CD1c-positive myeloid dendritic cell (primary cell): ENCODE results near the gene KANK2.
"Not testable (repeated sequence)": the region's sequence is repeated elsewhere in the genome, so short reads cannot be mapped to it uniquely, and the experiment has no call there.

Source experiments
- DNase-seq: peaks from one replicate; pipeline ENCODE4 v3.0.0-alpha.2; 2016; ENCODE audit errors: extremely low spot score

Gene KANK2

DNA sequence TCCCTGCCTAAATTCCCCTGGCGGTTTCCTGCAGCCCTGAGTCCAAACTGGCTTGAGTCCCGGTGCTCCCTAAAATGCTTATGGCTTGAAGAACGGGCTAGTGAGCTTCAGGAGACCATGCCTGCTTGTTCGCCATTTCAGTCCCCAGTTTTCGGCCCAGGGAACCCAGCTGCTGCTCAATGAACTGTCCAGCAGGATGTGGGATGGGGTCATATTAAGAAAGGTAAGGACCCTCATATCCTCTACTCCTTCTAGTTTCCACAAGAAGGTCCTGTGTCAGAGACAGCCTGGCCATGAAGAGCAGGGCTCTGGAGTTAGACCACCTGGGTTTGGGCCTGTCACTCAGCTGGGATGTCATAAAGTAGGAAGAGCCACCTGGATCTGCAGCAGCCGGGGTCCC is 24.8 kb downstream of the KANK2 start:
- DNase-seq: no peak

DNA sequence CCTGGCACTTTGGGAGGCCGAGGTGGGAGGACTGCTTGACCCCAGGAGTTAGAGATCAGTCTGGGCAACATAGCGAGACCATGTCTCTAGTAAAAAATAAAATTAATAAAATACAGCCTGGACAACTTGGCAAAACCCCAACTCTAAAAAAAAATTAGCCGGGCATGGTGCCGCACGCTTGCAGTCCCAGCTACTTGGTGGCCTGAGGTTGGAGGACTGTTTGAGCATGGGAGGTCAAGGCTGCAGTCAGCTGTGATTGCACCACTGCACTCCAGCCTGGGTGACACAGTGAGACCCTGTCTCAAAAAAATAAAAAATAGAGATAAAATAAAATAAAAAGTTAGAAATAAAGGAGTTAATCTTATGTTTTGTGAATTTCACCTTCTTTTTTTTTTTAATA is 26.2 kb downstream of the KANK2 start:
- no peak for DNase-seq

DNA sequence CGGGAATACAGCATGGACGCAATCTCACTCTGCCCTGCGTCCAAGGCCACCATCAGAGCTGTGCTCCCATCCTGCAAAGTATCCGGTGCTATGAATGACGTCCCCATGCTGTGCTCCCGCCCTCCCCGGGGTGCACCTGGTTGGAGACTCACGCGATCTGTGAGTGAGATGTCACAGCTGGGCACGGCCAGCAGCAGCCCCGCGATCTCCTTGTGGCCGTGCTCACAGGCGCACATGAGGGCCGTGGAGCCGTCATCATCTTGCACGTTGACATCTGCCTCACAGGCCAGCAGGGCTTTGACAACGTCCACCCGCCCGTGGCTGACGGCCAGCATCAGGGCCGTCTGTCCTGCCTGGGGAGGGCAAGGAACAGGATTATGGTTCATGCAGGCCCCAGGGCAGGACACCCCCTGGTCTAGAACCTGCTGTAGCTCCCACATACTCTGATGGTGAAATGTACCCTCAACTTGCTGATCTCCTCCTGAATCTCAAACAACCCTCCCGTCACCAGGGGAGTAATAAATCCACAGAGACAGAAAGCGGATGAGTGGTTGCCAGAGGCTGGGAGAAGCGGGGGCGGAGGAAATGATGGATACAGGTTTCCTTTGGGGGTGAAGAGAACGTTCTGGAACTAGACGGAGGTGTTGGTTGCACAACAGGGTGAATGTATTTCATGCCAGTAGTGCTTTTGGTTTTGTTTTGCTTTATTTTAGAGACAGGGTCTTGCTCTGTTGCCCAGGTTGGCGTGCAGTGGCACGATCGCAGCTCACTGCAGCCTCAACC is 27.3 kb downstream of the KANK2 start:
- no peak for DNase-seq

DNA sequence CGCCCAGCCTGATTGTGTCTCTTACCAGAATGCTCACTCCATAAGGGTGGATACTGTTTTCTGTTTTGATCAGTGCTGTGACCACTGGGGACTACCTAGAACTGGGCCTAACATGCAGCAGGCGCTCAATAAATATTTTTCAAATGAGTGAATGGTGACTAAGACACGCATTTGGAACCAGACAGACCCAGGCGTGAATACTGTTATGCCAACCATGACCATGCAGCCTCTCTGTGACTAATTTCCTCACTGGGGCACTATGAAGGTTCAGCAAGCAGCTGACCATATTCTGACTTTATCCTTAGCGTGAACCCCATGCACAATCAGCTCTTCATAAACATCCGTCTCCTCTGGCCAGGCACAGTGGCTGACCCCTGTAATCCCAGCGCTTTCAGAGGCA is 28.8 kb downstream of the KANK2 start:
- DNase-seq: no peak

DNA sequence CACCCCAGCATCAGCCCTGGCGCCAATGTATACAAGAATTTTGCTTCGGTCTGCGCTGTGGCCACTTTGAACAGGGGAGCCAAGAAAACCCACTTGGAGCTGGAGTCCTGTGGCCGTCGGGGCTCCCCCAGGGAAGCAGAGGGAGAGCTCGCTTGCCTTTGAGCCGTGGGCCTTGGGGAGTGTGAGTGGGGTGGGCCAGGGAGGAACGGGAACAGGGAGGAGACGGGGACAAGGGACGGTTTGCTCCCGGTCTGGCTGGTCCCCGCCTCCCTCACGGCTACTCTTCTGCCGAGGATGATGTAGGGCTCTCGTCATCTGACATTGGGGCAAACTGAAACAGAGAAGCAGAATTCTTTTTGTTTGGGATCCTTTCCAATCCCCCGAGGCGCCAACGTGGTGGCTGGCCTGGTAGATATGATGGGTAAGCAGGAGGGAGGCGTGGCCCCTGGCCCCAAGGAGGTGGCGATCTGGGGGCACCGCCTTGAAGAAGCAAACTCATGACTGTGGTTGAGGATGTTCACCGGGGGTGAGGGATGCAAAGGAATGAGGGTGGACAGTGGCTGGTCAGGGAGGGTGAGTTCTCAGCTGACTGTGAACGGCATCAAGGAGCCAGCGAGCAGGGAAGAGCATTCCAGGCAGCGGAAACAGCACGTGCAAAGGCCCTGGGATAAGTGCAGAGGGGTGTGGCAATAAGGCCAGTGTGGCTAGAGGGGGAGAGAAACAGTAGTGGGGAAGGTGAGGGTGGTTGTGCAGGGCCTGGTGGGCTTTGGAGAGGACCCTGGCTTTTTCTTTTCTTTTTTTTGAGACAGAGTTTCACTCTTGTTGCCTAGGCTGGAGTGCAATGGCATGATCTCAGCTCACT is 30.8 kb downstream of the KANK2 start:
- DNase-seq: no peak

DNA sequence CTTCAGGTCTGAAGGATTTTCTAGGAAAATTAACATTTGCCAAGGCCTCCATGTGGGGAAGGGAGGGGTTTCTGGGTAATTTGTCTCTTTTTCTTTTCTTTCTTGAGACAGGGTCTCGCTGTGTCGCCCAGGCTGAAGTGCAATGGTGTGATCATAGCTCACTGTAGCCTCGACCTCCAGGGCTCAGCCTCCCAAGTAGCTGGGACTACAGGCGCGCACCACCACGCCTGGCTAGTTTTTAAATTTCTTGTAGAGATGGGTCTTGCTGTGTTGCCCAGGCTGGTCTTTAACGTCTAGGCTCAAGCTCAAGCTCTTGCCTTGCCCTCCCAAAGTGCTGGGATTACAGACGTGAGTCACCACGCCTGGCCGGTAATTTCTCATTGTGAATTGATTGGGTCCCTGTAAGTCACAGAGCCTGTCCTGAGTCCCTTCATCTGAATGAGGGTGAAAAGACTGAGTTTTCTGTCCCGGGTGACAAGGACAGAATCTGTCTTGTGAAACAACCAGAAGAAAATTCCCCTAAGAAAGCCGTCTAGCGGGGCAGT is 31.8 kb downstream of the KANK2 start:
- DNase-seq: no peak

DNA sequence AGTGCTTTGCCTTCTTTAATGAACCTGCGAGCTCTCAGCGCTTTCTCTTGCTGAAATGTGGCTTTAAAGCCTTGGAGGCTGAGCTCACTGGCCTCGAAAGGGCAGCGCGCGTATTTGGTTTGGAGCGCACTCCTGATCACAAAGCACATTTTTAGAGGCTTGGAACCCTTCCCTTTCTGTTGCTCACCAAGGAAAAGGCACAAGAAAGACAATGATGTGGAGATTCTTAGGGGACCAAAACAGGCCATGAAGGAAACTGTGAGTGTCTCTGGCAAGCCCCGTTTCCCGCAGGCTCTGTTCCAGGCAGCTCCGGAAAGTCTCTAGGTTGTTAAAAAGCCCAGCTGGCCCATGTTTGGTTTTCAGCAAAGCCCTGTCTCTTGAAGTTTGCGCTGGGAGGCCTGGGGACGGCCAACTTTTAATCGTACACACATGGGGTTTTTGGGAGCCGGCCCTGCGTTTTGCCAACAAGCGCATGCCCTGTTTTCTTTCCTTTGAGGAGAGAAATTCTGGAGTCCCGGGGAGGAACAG is 32.4 kb downstream of the KANK2 start:
- DNase-seq: no peak

DNA sequence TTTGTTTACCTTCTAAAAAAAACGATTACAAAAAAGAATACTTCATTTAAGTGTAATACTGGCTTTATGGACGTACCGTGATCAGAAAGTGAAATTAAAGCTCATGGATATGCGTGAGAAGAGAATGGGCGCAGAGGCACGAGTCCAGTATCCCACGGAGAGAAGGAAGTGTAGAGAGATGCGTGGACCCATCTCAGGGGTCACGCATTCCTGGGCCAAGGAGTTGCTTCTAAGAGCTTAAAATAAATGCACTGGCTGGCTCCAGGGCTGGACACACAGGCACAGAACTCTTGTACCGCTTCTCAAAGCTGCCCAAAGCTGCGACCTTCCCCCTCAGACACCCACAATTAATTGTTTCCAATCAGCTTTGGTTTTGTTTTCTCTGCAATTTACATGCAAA is 33.0 kb downstream of the KANK2 start:
- DNase-seq: no peak

DNA sequence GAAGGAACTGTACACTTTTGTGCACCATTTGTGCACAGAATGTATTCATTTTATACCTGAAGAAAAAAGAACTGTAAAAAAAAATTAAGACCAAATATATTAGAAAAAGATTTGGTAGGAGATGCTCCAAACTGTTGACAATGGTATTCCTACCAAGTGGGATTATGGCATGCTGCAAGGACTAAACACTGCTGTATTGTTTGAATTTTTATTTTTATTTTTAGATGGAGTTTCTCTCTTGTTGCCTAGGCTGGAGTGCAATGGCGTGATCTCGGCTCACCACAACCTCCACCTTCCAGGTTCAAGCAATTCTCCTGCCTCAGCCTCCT is 36.9 kb downstream of the KANK2 start:
- not testable (repeated sequence) for DNase-seq

DNA sequence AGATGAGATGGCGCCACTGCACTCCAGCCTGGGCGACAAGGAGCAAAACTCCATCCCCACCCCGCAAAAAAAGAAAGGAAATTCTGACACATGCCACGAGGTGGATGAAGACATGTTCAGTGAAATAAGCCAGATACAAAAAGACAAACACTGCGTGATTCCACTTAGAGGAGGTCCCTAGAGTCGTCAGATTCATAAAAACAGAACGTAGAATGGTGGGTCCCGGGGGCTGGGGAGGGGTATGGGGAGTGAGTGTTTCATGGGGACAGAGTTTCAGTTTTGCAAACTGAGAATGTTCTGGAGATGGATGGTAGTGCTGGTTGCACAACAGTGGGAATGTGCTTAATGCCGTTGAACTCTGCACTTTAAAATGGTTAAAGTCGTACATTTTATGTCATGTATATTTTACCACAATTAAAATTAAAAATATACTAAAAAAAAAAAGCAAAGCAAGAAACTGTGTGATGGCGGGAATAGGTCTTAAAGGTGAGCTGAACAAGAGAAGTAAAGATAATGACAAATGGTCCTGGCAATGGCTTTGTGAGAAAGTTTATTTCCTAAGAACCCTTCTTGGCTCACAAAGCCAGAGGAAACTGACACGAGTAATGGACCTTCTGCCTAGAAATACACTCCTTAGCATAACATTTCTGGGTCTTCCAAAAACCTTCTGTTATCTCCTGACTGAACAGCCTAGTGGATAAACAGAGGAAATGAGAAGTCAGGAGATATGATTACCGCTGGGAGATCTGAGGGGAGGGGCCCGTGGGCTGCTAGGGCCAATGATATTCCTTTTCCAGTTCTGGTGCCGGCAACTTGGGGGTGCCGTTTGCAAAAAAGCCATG is 37.5 kb downstream of the KANK2 start:
- no peak for DNase-seq

DNA sequence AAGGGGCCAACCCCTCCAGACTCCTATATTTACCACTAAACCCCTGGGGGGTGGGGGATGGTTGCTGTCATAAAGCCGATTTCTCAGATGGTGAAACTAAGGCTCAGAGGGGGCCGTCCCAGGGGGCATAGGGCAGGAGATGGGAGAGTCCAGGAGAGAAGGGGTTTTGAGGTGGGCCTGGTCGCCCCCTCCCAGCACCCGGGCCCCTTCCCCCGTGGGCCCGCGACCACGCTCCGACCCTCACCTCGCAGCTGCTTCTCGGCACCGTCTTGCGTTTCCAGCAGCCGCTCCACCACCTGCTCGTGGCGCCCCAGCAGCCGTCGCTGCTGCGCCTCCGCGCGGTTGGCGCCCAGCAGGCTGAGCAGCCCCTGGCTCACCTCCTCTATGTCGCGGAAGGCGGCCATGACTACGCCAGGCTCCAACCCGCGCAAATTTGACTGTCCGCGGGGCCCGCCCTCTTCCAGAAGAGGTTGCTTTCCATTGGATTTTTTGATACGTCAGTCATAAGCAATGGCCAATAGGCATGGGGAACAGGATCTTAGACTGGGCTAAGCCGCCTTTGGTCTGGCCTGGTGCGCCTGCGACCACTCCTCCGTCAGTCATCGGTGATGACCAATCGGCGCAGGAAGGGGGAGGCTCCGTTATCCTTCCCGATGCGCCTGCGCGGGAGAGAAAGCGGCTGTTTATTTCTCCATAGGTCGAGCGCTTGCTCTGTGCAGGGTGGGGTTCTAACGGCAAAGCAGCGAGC is 41.8 kb downstream of the KANK2 start, which contains the start of gene SPC24:
Gene SPC24 (minus strand): TSS at position 410 of the 748 bp plus-strand sequence. CDS start 6 bp downstream, at position 404.
- peak; percentile 98 for DNase-seq

DNA sequence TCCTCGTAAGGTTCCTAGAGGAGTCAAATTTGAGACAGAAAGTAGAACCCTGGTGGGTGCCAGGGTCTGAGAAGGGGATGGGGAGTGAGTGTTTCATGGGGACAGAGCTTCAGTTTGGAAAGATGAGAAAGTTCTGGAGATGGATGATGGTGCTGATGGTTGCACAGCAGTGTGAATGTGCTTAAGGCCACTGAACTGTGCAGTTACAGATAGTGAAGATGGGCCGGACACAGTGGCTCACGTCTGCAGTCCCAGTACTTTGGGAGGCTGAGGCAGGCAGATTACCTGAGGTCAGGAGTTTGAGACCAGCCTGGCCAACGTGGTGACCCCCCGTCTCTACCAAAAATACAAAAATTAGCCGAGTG is 42.7 kb downstream of the KANK2 start:
- DNase-seq: no peak

DNA sequence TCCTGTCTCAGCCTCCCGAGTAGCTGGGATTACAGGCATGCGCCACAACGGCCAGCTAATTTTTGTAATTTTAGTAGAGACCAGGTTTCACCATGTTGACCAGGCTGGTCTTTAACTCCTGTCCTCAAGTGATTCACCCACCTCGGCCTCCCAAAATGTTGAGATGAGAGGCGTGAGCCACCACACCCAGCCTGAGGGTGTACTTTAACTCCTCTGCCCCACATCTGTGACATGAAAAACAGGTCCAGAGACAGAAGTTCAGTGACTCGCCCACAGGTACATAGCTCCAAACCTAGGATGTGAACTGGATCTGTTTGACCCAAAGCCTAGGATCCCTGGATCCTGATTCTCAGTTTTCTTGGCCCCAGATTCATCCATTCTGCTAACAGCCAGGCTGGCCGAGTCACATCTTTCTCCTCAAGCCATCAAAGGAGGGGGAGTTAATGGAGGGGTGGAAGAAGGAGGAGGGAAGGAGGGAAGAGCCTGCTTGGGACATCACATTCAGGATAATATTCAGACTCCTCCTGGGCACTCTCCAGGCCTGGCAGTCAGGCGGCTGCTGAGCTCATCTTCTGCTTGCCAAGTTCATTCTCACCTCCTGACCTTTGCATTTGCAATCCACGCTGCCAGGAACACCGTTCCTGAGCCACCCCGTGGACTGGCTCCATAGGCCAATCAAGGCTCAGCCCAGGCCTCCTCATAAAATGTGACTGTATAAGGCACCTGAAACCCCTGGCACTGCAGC is 44.9 kb downstream of the KANK2 start:
- DNase-seq: no peak

DNA sequence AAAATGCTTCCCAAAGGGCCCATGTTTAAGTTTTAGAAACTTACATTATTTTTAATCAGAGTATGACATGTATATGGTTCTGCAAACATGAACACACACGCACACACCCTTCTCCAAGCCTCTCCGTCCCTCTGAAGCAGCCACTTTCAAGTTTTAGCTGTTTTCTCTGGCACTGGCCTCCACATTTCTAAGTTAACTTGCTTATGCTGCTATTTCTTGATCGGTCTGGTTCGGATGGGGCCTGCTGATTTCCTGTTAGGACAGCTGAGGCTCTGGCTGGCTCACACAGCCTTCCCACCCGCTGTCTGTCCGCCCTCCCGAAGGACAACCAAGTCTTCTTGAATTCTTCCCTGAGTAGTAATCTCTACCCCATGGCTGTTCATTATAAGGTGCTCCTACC is 46.2 kb downstream of the KANK2 start:
- no peak for DNase-seq

DNA sequence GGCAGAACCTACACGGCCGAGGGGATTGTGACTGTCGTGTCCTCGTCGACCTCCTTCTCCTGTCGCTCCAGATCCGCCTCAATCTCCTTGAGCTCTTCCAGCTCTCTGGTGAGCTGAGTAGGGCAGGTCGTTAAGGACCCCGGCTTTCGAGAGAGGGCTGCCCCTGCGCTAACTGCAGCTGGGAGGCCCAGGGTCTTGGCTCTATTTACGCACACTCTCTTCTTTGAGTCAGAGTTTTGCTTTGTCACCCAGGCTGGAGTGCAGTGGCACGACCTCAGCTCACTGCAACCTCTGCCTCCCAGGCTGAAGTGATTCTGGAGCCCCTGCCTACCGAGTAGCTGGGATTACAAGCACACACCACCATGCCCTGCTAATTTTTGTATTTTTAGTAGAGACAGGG is 49.3 kb downstream of the KANK2 start:
- no peak for DNase-seq

DNA sequence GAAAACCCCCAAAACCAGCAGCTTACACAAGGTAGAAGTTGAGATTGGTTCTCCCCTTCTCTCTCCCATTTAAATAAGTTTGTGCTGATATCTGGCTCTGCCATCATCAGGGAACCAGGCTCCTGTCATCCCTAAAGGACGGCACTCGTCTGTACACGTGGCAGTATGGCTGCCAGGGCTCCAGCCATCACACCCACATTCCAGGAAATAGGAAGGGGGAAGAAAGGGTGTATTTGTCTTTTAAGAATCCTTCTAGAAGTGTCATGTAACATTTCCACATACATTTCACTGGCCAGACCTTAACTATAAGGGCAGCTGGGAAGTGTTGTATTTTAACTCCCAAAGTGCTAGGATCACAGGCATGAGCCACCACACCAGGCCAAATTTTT is 51.8 kb downstream of the KANK2 start:
- no peak for DNase-seq

DNA sequence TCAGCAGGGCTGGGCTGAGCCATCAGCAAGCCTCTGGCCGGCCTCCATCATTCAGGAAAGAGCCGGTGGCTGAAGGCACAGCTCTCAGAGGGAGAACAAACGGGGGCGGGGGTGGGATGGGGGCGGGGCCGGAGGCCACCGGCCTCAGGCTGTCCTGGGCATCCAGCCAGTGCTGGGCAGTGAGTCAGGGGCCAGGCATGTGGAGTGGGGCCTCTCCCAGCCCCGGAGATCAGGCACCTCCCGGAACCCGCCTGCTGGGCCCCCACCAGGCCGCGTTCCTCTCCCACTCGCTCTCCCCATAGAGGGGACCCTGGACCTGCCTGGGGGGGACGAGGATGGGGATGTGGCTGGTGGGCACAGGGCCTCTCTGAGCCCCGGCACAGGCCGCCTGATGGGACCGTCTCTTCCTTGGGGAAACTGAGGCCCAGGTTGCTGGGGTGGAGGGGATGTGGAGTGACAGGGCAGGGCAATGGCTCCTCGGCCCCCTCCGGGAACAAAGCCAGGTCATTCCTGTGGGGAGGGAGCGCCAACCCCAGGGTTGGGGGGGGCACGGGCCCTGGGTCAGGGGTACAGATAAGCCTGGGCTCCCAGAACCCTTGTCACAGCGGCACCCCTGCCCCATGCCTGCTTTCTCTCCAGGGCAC is 54.7 kb downstream of the KANK2 start:
- DNase-seq: no peak

DNA sequence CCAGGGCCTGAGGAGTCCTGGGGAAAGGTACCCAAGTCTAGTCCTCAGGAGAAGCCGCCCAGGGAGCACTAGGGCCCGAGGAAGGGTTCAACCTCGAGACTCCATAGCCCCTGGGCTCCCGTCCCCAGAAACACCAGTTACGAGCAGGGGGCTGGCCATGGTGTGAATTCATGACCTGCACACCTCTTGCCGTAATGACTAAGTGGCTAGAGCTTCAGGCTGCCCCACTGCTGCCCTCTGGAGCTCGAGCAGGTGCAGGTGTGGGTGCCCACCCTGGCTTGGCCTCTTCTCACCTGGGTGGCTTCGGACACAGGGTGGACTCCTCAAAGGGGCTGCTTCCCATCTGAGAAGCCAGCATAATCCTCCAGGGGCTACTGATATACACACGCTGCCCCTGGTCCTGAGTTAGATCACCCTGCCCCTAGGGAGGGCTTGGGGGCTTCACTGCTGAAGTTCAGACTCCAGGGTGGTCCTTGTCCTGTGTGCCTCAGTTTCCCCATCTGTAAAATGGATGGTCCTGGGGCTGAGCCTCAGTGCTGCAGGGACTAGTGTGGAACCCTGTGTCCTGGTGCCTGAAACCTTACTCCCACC is 55.3 kb downstream of the KANK2 start:
- no peak for DNase-seq

DNA sequence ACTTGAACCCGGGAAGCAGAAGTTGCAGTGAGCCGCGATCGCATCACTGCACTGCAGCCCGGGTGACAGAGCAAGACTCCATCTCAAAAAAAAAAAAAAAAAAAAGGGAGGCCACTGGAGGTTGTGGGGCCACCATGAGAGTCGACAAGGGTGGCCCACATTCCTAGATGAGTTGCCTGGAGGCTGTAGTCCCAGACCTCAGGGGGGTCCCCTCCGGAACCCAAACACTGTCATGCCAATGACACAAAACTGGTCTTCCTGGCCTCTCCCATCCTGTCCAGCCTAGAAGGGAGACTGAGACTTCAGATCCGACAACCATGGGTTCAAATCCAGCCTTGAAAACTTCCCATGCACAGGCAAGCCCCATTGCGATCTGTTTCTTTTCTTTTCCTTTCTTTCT is 56.4 kb downstream of the KANK2 start:
- no peak for DNase-seq
